NCI-H345 treated with DMSO at 0.1 percent for 48 hours (cell line): ENCODE measurements around the gene EIF4G1.

Experiments used
- DNase-seq: peaks from one replicate; lab custom pipeline; 2025; ENCODE audit not compliant: unreplicated experiment; lab: John Stamatoyannopoulos, UW

EIF4G1 gene

DNA sequence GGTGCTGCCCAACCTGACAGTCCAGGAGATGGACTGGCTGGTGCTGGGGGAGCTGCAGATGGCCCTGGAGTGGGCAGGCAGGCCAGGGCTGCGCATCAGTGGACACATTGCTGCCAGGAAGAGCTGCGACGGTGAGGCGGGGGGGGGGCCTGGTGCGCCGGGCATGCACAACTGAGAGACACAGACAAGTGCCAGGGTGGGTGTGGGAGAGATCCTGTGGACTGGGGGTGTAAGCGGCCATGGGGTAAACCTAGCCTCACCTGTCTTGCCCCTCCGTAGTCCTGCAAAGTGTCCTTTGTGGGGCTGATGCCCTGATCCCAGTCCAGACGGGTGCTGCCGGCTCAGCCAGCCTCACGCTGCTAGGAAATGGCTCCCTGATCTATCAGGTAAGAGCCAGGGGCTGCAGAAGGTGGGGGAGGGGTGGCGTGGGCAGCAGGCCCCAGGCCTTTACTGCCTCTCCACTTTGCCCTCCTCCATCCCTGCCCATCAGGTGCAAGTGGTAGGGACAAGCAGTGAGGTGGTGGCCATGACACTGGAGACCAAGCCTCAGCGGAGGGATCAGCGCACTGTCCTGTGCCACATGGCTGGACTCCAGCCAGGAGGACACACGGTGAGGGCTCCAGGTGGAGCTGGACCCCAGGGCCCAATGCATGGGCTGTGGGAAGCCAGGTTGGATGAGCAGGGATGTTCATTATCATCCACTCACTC lies 68.8 kb downstream of the EIF4G1 start:
- DNase-seq: no peak

DNA sequence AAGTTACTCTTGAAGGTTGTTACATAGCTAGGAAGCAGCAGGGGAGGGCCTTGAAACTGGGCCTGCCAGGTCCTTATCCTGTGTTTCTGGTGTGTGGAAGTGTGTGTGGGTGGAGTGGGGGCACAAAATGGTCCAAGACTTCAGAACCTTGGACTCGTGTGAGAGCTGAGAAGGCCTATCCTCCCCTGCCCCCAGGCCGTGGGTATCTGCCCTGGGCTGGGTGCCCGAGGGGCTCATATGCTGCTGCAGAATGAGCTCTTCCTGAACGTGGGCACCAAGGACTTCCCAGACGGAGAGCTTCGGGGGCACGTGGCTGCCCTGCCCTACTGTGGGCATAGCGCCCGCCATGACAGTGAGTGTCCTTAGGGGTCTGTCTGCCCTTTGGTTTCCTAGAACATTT lies 69.9 kb downstream of the EIF4G1 start:
- no peak for DNase-seq
